ENCODE measurements around the gene NUMB.

The NUMB gene

GRCh38 chr14:73269729-73270531 lies 188.4 kb downstream of the NUMB start:
- no peak for TF ChIP-seq CTCF (IDR thresholded peaks at IDR 0.05; ENCODE audit: borderline replicate concordance, insufficient read depth, low read depth, low read length)
- peak overlapping the region; percentile 38 for H3K4me3 ChIP-seq (ENCODE audit: low read depth, low read length)

- TF ChIP-seq CTCF (IDR thresholded peaks at IDR 0.05; ENCODE audit: borderline replicate concordance, insufficient read depth, low read depth, low read length), result no peak
- no peak overlapping the region for H3K4me3 ChIP-seq (ENCODE audit: low read depth, low read length)
These were observed 190.9 kb downstream of the NUMB start for GRCh38 chr14:73267474-73267873.

GRCh38 chr14:73266317-73266716 lies 192.0 kb downstream of the NUMB start:
- TF ChIP-seq CTCF (IDR thresholded peaks at IDR 0.05; ENCODE audit: borderline replicate concordance, insufficient read depth, low read depth, low read length), result no peak
- H3K4me3 ChIP-seq (ENCODE audit: low read depth, low read length), result no peak overlapping the region

GRCh38 chr14:73265721-73266046 lies 192.7 kb downstream of the NUMB start:
- no peak for TF ChIP-seq CTCF (IDR thresholded peaks at IDR 0.05; ENCODE audit: borderline replicate concordance, insufficient read depth, low read depth, low read length)

GRCh38 chr14:73264885-73265720 lies 193.2 kb downstream of the NUMB start:
- H3K4me3 ChIP-seq (ENCODE audit: low read depth, low read length), result no peak overlapping the region
- TF ChIP-seq CTCF (IDR thresholded peaks at IDR 0.05; ENCODE audit: borderline replicate concordance, insufficient read depth, low read depth, low read length), result no peak

More at GRCh38 chr14:73265721-73266046, 192.7 kb downstream of the NUMB start:
- H3K4me3 ChIP-seq (ENCODE audit: low read depth, low read length), result no peak overlapping the region

GRCh38 chr14:73264080-73264884 lies 194.1 kb downstream of the NUMB start:
- no peak overlapping the region for H3K4me3 ChIP-seq (ENCODE audit: low read depth, low read length)
- no peak for TF ChIP-seq CTCF (IDR thresholded peaks at IDR 0.05; ENCODE audit: borderline replicate concordance, insufficient read depth, low read depth, low read length)
